ENCODE measurements around the gene GNLY. TPM values are rescaled to one million over a fixed set of nuclear protein-coding genes. Genes with fewer than 3 reads are reported as not detected.
"Not testable (repeated sequence)": the region's sequence is repeated elsewhere in the genome, so short reads cannot be mapped to it uniquely, and the experiment has no call there.

Gene GNLY
- polyA plus RNA-seq, 1 donor: 0.27 TPM

- no peak for DNase-seq
Measured at GRCh38 chr2:85663594-85664565, 30.3 kb upstream of the GNLY start.

- no peak for DNase-seq
Measured at GRCh38 chr2:85665264-85665937, 28.8 kb upstream of the GNLY start.

- DNase-seq: no peak
Measured at GRCh38 chr2:85666016-85666415, 28.1 kb upstream of the GNLY start.

GRCh38 chr2:85666435-85667316, 27.5 kb upstream of the GNLY start:
- no peak for DNase-seq

- DNase-seq: no peak
Measured at GRCh38 chr2:85667561-85668008, 26.6 kb upstream of the GNLY start.

- no peak for DNase-seq
Measured at GRCh38 chr2:85668009-85668856, 25.9 kb upstream of the GNLY start, which contains the start of gene SFTPB. Gene SFTPB (minus strand): TSS chr2:85668199. CDS start chr2:85668183, 16 bp downstream.

GRCh38 chr2:85668857-85669142, 25.4 kb upstream of the GNLY start:
- no peak for DNase-seq

GRCh38 chr2:85669549-85669948, 24.6 kb upstream of the GNLY start:
- DNase-seq: no peak

GRCh38 chr2:85670416-85670815, 23.7 kb upstream of the GNLY start:
- not testable (repeated sequence) for DNase-seq

- no peak for DNase-seq
Measured at GRCh38 chr2:85672456-85672855, 21.7 kb upstream of the GNLY start.

GRCh38 chr2:85673716-85674375, 20.3 kb upstream of the GNLY start:
- no peak for DNase-seq

- no peak for DNase-seq
Measured at GRCh38 chr2:85674417-85674816, 19.7 kb upstream of the GNLY start.

GRCh38 chr2:85675427-85675826, 18.7 kb upstream of the GNLY start:
- no peak for DNase-seq

- DNase-seq: no peak
Measured at GRCh38 chr2:85675866-85676548, 18.2 kb upstream of the GNLY start.

GRCh38 chr2:85678377-85678776, 15.8 kb upstream of the GNLY start:
- no peak for DNase-seq

- DNase-seq: peak; percentile 66
Measured at GRCh38 chr2:85678794-85679672, 15.1 kb upstream of the GNLY start.

- DNase-seq: no peak
Measured at GRCh38 chr2:85680707-85681371, 13.3 kb upstream of the GNLY start.

- no peak for DNase-seq
Measured at GRCh38 chr2:85681372-85681763, 12.8 kb upstream of the GNLY start.

- no peak for DNase-seq
Measured at GRCh38 chr2:85681776-85682175, 12.4 kb upstream of the GNLY start.

Measured in left kidney (tissue), 2 donors.